ENCODE measurements around the gene PDE3B. TPM values are rescaled to one million over a fixed set of nuclear protein-coding genes. Genes with fewer than 3 reads are reported as not detected.
"Not testable (repeated sequence)": the region's sequence is repeated elsewhere in the genome, so short reads cannot be mapped to it uniquely, and the experiment has no call there.

The PDE3B gene
- total RNA-seq, 2 donors from 2014 or later = 21.1 to 23.4 TPM

- H3K27me3 ChIP-seq (replicated peaks; ENCODE audit: insufficient read depth) = no peaks in the 10 kb centered on the region
- no peak for TF ChIP-seq CTCF (IDR thresholded peaks at IDR 0.05)
- TF ChIP-seq POLR2AphosphoS5 (IDR thresholded peaks at IDR 0.05) = peak; percentile 41
- H3K4me3 ChIP-seq = no peak overlapping the region
- 60% methylated on average over 2 of the region's 2 CpGs for WGBS
- no peak for DNase-seq (ENCODE audit: low spot score)
- no peaks in the 10 kb centered on the region for H3K36me3 ChIP-seq
- H3K27ac ChIP-seq = no peak overlapping the region
- no peaks in the 10 kb centered on the region for H3K4me1 ChIP-seq (replicated peaks)
- no peaks in the 10 kb centered on the region for H3K9me3 ChIP-seq
- intact Hi-C loops (cut with DNase I) = no loop called here
Observed at GRCh38 chr11:14687943-14688627, 44.5 kb downstream of the PDE3B start.

- H3K4me3 ChIP-seq; H3K4me1 ChIP-seq (replicated peaks); H3K27ac ChIP-seq; intact Hi-C loops (cut with DNase I); H3K36me3 ChIP-seq; DNase-seq (ENCODE audit: low spot score); H3K27me3 ChIP-seq (replicated peaks; ENCODE audit: insufficient read depth); H3K9me3 ChIP-seq: not testable (repeated sequence)
- 97% methylated on average over 2 of the region's 2 CpGs for WGBS
Observed at GRCh38 chr11:14695656-14696055, 52.1 kb downstream of the PDE3B start.

- Histone ChIP-seq H3K27me3 (replicated peaks; ENCODE audit: insufficient read depth) (no peaks in the 10 kb centered on the region), H3K4me1 (replicated peaks) (no peaks in the 10 kb centered on the region), H3K9me3 (no peaks in the 10 kb centered on the region), H3K36me3 (no peaks in the 10 kb centered on the region), H3K4me3 (no peak overlapping the region), H3K27ac (no peak overlapping the region)
- 61% methylated on average over 1 of the region's 1 CpG for WGBS
- DNase-seq (ENCODE audit: low spot score) = no peak
- intact Hi-C loops (cut with DNase I) = no loop called here
- TF ChIP-seq POLR2A (IDR thresholded peaks at IDR 0.05) (no peak), CTCF (IDR thresholded peaks at IDR 0.05) (no peak), POLR2AphosphoS5 (IDR thresholded peaks at IDR 0.05) (no peak)
Observed at GRCh38 chr11:14698771-14699170, 55.2 kb downstream of the PDE3B start.

GRCh38 chr11:14700593-14700992 lies 57.0 kb downstream of the PDE3B start:
- no peak for TF ChIP-seq POLR2AphosphoS5 (IDR thresholded peaks at IDR 0.05)
- no peak for TF ChIP-seq CTCF (IDR thresholded peaks at IDR 0.05)
- TF ChIP-seq POLR2A (IDR thresholded peaks at IDR 0.05) = no peak
- Histone ChIP-seq H3K4me3 (no peak overlapping the region), H3K27me3 (replicated peaks; ENCODE audit: insufficient read depth) (no peaks in the 10 kb centered on the region), H3K36me3 (no peaks in the 10 kb centered on the region), H3K4me1 (replicated peaks) (no peaks in the 10 kb centered on the region), H3K9me3 (no peaks in the 10 kb centered on the region), H3K27ac (no peak overlapping the region)
- no peak for DNase-seq (ENCODE audit: low spot score)
- 78% methylated on average over 1 of the region's 1 CpG for WGBS
- intact Hi-C loops (cut with DNase I) = no loop called here

GRCh38 chr11:14702760-14703159 lies 59.2 kb downstream of the PDE3B start:
- no peaks in the 10 kb centered on the region for H3K4me1 ChIP-seq (replicated peaks)
- no peaks in the 10 kb centered on the region for H3K9me3 ChIP-seq
- H3K4me3 ChIP-seq = no peak overlapping the region
- no peaks in the 10 kb centered on the region for H3K36me3 ChIP-seq
- H3K27ac ChIP-seq = no peak overlapping the region
- H3K27me3 ChIP-seq (replicated peaks; ENCODE audit: insufficient read depth) = no peaks in the 10 kb centered on the region
- DNase-seq (ENCODE audit: low spot score) = no peak
- intact Hi-C loops (cut with DNase I) = no loop called here
- 100% methylated on average over 1 of the region's 1 CpG for WGBS
- no peak for TF ChIP-seq POLR2A (IDR thresholded peaks at IDR 0.05)
- no peak for TF ChIP-seq POLR2AphosphoS5 (IDR thresholded peaks at IDR 0.05)
- no peak for TF ChIP-seq CTCF (IDR thresholded peaks at IDR 0.05)

Measured in prostate gland (tissue), 2 donors.